ENCODE results near the gene PTPN14.

- TF ChIP-seq, protein P1, sequence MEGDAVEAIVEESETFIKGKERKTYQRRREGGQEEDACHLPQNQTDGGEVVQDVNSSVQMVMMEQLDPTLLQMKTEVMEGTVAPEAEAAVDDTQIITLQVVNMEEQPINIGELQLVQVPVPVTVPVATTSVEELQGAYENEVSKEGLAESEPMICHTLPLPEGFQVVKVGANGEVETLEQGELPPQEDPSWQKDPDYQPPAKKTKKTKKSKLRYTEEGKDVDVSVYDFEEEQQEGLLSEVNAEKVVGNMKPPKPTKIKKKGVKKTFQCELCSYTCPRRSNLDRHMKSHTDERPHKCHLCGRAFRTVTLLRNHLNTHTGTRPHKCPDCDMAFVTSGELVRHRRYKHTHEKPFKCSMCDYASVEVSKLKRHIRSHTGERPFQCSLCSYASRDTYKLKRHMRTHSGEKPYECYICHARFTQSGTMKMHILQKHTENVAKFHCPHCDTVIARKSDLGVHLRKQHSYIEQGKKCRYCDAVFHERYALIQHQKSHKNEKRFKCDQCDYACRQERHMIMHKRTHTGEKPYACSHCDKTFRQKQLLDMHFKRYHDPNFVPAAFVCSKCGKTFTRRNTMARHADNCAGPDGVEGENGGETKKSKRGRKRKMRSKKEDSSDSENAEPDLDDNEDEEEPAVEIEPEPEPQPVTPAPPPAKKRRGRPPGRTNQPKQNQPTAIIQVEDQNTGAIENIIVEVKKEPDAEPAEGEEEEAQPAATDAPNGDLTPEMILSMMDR (IDR thresholded peaks at IDR 0.05) = no peak
- no peak for TF ChIP-seq POLR2A (IDR thresholded peaks at IDR 0.05)
These were observed 79.0 kb downstream of the PTPN14 start for GRCh38 chr1:214472364-214472763.
